Transverse colon (tissue), 3 donors: Measurements from ENCODE around the gene CRIP2.

Experiments
- EP300 ChIP-seq: sonication (generic); formaldehyde crosslinking; IDR thresholded peaks from one replicate; pipeline ENCODE4 v1.6.1; 2017; ENCODE audit warnings: antibody characterized with exemption, low read depth
- POLR2A ChIP-seq: fragments of 450-650 bp; IDR thresholded peaks from one replicate; pipeline ENCODE4 v1.6.1; 2016; ENCODE audit warnings: antibody characterized with exemption, mild to moderate bottlenecking, moderate library complexity
- TF ChIP-seq, protein P1 (sequence below), 5 experiments: fragments of 200-600 bp in 3 of 5; fragments of 450-650 bp in 2 of 5; sonication (generic) in 3 of 5; IDR thresholded peaks; 1 replicate in 2 of 5; 2 replicates in 3 of 5; pipeline ENCODE4 v1.5.1; 2016 to 2017; ENCODE audit warnings: antibody characterized with exemption in 5 of 5, inconsistent platforms in 3 of 5, mild to moderate bottlenecking in 2 of 5, moderate library complexity in 1 of 5

DNA sequence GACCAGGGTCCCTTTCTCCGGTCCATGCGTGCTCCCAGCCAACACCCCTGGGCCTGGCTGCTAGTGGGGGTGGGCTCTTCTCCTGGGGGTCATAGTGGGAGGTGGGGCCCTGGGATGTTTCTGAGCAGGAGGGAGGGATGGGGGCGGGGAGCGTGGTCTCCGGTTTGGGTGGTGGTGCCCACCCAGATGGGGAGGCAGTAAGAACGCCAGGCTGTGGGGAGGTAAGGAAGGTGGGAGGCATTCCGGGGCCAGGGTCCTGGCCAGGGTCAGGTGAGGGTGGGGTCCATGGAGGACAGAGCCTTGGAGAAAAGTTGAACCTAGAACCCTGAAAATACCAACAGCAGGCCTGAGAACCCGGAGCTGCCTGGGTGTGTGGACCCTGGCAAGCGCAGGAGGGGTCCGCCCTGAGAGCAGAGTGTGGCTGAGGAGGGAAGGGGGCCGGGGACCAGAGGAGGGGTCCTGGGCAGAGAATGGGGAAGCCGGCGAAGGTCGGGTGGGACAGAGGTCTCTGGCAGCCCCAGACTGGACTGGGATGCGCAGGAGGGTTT is 5.7 kb downstream of the CRIP2 start:
- TF ChIP-seq, protein P1, sequence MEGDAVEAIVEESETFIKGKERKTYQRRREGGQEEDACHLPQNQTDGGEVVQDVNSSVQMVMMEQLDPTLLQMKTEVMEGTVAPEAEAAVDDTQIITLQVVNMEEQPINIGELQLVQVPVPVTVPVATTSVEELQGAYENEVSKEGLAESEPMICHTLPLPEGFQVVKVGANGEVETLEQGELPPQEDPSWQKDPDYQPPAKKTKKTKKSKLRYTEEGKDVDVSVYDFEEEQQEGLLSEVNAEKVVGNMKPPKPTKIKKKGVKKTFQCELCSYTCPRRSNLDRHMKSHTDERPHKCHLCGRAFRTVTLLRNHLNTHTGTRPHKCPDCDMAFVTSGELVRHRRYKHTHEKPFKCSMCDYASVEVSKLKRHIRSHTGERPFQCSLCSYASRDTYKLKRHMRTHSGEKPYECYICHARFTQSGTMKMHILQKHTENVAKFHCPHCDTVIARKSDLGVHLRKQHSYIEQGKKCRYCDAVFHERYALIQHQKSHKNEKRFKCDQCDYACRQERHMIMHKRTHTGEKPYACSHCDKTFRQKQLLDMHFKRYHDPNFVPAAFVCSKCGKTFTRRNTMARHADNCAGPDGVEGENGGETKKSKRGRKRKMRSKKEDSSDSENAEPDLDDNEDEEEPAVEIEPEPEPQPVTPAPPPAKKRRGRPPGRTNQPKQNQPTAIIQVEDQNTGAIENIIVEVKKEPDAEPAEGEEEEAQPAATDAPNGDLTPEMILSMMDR (IDR thresholded peaks at IDR 0.05) = no peak
- TF ChIP-seq POLR2A (no peak), EP300 (no peak)
